GM18873 (cell line): ENCODE data around the gene GSTM3.
"Not testable (repeated sequence)": the region's sequence is repeated elsewhere in the genome, so short reads cannot be mapped to it uniquely, and the experiment has no call there.

Source experiments
- ATAC-seq: cut with Tn5 transposase; IDR thresholded peaks from one replicate; pipeline ENCODE4 v1.9.1; 2021; ENCODE audit warnings: mild to moderate bottlenecking, moderate library complexity, moderate number of reproducible peaks; ENCODE audit not compliant: unreplicated experiment, low FRiP score

Gene GSTM3

DNA sequence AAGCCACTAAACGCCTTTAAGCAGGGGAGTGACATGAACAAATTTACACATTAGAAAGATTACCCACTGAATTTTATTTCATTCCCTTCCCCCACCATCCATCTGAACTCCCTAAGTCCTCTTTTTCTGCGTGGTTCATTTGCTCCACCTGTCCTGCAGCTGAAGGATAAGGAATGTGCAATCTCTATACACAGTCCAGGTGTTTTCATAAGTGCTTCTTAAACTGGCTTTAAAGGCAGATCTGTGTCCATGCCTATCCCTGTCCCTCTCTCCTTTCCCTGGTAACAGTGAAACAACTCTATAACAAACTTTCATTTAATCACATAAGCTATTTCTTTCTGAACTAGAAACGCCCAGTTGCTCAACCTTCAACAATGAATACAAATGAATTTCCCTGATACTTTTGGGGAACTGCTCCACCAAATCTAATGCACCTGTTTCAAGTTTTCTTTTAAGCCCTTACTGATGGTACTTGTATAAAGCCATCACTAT, 8.4 kb downstream of the GSTM3 start:
- no peak for ATAC-seq

- no peak for ATAC-seq
These were observed 10.2 kb downstream of the GSTM3 start for GRCh38 chr1:109730666-109731065.

GRCh38 chr1:109728870-109729269, 12.0 kb downstream of the GSTM3 start:
- ATAC-seq = no peak

DNA sequence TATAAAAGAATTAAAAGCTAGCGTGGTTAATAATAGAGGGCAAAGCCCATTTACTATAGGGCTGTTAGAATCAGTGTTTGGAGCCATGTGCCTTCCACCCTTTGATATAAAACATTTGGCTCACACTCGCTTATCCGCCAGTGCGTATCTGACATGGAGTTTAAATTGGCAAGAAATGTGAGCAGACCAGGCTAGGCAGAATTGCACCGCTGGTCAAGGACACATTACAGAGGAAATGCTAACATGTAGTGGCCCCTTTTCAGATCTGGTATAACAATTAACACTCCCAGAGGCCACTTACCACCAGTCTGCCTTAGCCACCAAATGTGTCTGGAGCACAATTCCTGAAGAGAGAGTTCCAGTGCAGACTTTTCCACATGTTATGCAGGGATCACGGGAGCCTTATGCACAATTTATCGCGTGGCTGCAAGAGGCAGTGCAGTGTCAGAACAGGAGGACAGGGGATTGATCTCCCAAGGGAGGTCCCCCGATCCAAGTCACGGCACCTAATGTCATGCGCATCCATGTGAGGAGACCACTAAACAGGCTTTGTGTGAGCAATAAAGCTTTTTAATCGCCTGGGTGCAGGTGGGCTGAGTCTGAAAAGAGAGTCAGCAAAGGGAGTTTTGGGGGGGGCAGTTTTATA, 14.0 kb downstream of the GSTM3 start:
- no peak for ATAC-seq

DNA sequence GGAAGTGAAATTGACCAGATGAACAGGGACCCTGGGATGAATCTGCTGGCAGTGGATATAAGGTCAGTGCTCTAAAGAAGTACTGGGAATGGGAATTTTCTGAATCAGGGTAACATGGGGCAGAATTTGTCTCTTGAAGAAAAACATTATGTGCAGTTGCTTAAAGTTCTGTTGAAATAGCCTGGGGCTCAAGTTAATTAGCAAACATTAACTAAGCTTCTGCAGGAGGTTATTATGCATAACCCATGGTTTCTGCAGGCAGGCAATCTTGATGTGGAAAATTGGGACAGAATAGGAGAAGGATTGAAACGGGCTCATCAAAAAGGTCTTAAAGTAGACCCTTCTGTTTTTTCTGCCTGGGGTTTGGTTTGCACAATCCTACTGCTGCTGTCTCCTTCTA, 14.8 kb downstream of the GSTM3 start:
- ATAC-seq = no peak

GRCh38 chr1:109725510-109725909, 15.3 kb downstream of the GSTM3 start:
- ATAC-seq = no peak

DNA sequence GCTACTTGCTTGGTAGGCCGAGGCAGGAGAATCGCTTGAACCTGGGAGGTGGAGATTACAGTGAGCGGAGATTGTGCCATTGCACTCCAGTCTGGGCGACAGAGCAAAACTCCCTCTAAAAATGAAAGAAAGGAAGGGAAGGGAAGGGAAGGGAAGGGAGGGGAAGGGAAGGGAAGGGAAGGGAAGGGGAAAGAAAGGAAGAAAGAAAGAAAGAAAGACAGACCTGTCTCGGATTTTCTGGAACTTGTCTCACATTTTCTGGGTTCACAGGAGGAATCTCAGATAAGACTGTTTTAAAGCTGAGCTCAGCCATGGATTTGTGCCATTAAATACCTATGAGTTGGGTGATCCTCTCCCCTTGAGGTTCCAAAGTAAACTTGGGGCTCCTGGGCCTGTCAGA, 15.9 kb downstream of the GSTM3 start:
- no peak for ATAC-seq

DNA sequence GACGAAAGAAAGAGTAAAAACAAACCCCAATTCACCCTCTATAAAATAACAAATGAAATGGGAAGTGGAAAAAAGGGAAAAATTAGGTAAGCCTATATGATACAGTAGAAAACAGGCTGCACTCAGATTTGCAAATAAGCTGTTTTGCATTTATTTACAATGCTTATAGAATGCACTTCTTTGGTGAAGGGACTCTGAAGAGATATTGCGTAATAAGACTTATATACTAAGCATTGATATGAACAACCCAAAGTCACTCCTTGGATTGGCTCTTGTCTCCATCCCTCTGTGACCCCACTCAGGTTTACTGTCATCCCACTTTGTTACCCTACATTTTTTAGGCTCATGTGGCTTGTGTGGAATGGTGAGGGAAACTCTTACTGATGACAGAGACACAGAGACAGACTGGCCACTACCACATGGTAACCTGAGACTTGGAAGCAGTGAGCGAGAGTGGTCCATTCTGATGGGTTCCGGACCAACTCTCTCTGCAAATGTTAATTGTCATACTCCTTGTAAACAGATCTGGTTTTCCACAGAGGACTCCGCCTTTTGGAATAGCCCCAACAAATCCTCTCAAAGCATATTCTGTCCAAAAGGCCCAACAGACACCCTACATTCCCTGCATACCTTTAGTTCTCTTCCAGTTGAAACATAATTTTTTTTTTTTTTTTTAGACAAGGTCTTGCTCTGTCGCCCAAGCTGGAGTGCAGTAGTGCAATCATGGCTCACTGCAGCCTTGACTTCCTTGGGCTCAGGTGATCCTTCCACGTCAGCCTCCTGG, 17.7 kb downstream of the GSTM3 start:
- ATAC-seq = no peak

- ATAC-seq = no peak
These were observed 18.9 kb downstream of the GSTM3 start for GRCh38 chr1:109721971-109722370.

DNA sequence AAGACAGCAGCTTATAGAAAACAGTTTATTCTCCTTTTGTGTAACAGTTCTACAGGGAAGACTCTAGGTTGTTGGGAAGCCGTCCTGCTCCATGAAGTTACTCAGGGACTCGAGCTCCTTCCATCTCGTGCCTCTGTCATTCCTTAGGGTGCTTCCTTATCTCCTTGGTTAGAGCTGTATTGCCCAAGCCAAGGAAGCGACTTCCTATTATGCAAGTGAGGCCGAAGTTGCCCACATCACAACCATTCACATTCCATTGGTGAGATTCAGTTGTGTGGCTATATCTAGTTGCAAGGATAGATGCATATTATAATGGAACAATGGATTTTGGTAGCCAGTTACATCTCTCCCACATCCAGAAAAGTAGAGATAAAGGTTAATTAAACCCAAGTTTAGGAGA, 19.8 kb downstream of the GSTM3 start:
- ATAC-seq = no peak

DNA sequence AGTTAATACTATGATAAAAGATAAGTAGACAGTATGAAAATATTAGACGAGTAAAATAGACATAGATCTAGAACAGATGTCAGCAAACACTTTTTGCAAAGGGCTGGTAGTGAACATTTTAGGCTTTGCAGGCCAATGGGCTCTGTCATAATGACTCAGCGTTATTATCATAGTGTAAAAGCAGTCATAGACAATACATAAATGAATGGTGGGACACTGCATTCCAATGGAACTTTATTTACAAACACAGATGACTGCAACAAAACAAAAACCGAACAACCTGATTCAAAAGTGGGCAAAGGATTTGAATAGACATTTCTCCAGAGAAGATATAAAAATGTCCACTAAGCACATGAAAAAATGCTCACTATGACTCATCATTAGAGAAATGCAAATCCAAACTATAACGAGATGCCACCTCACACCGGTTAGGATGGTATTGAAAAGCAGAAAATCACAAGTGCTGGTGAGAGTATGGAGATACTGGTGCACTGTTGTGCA, 21.5 kb downstream of the GSTM3 start:
- ATAC-seq = peak; percentile 56

DNA sequence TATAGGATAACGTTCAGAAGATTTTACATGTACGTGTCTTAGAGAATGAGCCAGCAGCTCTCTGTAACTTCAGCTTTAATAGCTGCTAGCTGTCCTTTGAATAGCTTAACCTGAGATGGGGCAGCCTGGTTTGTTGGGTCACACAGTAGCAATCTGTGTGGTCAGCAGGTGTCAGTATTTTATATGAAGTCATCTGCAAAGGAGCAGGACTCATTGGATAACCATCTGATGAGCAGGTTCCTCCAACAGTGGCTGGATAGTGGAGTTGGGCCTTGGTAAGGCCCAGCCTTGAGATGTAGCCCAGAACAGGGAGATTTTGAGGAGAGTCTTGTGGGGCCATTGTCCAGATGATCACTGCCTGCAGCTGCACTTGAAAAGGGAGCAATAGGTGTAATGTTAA, 22.3 kb downstream of the GSTM3 start:
- ATAC-seq = no peak

DNA sequence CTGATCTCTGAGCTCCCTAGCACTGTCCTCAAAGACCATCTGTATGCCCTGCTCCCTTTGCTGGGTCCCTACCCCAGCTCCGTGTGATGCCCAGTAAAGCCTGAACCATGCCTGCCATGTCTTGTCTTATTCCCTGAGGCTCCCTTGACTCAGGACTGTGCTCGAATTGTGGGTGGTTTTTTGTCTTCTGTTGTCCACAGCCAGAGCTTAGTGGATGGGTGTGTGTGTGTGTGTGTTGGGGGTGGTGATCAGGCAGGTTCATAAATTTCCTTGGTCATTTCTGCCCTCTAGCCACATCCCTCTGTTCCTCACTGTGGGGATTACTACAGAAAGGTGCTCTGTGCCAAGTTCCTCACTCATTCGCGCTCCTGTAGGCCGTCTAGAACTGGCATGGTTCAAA, 23.1 kb downstream of the GSTM3 start:
- no peak for ATAC-seq

DNA sequence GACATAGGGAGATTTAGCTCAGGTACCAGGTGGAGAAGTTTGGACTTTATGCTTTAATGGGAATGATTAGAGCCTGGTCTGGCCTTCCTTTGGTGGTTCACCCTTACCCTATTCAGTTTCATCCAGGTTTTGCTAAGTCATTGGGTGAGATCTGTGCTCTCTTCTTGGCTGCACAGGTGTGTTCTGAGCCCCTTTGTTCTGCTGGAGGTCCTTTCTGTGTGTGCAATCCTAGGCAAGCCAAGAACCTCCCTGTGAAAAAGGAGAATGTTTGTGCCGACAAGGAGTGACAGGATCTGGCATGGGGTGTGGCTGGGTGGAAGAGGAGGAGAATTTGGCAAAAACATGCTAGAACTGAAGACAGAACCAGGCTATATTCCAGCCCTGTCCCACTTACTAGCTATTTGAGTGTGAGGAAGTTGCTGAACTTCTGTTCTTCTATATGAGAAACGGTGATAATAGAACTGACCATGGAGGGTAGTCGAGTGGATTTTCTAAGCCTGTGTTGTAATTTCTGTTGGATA, 24.2 kb downstream of the GSTM3 start:
- ATAC-seq = no peak

DNA sequence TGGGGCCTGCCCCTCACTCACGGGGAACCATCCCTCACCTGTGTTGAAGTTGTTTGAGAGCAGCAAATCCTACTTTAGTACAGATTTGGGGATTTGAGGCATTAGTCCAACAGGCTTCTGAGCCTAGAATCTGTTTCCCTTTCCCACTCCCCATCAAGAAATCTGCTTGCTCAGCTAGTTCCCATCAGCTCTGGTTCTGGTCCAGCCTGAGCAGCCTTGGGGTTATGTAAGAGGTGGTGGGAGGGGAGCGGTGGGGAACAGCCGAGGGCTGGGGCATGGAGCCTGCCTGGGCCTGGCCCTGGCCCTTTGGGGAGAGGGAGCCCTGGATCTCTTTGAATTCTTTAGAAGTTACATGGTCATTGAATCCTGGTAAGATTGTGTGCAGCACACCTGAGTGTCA, 24.7 kb downstream of the GSTM3 start:
- no peak for ATAC-seq

DNA sequence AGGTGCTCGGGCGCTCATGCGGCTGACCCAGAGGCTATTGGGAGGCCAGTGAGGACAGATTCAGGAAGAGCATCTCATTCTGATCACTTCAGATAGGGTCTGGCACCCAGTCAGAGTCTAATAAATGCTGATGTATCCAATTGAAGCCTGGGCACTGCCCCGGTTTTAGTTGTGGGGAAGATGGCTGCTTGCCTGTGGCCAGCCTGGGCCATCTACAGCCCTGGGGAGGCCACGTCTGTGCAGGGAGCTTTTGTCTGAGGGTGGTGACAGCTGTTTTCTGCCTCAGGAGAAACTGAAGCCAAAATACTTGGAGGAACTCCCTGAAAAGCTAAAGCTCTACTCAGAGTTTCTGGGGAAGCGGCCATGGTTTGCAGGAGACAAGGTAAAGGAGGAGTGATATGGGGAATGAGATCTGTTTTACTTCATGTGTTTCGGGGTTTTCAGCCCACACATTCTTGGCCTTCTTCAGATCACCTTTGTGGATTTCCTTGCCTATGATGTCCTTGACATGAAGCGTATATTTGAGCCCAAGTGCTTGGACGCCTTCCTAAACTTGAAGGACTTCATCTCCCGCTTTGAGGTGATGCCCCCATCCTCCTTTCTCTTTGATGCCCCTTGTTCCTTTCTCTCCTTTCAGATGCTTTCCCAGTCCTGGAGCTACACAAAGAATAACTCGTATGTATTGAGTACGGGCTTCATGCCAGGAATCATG, 26.0 kb downstream of the GSTM3 start:
- no peak for ATAC-seq

DNA sequence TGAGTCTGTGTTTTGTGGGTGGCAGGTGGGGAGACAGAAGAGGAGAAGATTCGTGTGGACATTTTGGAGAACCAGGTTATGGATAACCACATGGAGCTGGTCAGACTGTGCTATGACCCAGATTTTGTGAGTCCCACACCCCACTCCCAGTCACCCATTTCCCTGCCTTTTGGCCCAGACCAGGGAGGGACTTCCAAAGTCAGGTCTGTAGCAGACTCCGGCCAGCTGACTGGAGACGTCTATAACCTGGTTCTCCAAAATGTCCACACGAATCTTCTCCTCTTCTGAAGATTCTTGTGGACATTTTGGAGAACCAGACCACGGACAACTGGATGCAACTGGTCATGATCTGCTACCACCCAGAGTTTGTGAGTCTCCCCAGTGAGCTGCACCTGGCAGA, 27.2 kb downstream of the GSTM3 start:
- ATAC-seq = no peak

GRCh38 chr1:109712321-109712864, 28.4 kb downstream of the GSTM3 start:
- no peak for ATAC-seq

- not testable (repeated sequence) for ATAC-seq
These were observed 29.1 kb downstream of the GSTM3 start, which contains the start of gene GSTM5 for GRCh38 chr1:109711593-109712320. Gene GSTM5, plus strand, starts transcription at chr1:109712251. Its CDS starts 62 bp downstream, at chr1:109712313.

DNA sequence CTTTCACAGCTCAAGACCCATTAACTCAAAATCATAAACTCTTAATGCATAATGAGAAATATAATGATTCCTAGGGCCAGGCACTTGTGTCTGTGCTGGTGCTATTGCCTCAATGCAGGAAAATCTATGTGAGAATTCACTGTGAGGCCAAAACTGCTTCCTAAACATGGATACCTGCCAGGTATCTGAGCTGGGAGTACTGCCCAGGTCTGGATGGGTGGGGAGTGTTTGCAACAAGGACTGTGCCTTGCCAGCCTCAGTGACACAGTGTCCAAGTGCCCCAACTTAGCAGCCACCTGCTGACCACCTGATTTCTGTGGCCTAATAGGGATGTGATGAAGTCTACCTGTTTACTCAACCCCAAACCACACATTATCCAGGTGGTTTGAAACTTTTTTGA, 31.0 kb downstream of the GSTM3 start:
- ATAC-seq = not testable (repeated sequence)
